Measurements from ENCODE around the gene TEX44.

GRCh38 chr2:231613663-231614558 lies 21.2 kb downstream of the TEX44 start:
- TF ChIP-seq POLR2AphosphoS5 (IDR thresholded peaks at IDR 0.05), result peak; percentile 71
- peak; percentile 20 for TF ChIP-seq RAD21 (conservative IDR thresholded peaks at IDR 0.05)
- peak; percentile 40 for TF ChIP-seq CTCF (IDR thresholded peaks at IDR 0.05; ENCODE audit: poor library complexity, severe bottlenecking)
- TF ChIP-seq EZH2 (IDR thresholded peaks at IDR 0.05; ENCODE audit: borderline replicate concordance, insufficient read depth, low read length, poor library complexity, severe bottlenecking), result no peak
- TF ChIP-seq TAF1 (IDR thresholded peaks at IDR 0.05; ENCODE audit: low read depth), result no peak
- TF ChIP-seq EP300 (conservative IDR thresholded peaks at IDR 0.05; ENCODE audit: poor library complexity, severe bottlenecking), result peak; percentile 15
- peak; percentile 11 for TF ChIP-seq SMC3 (conservative IDR thresholded peaks at IDR 0.05; ENCODE audit: poor library complexity)
- TF ChIP-seq, protein P1, sequence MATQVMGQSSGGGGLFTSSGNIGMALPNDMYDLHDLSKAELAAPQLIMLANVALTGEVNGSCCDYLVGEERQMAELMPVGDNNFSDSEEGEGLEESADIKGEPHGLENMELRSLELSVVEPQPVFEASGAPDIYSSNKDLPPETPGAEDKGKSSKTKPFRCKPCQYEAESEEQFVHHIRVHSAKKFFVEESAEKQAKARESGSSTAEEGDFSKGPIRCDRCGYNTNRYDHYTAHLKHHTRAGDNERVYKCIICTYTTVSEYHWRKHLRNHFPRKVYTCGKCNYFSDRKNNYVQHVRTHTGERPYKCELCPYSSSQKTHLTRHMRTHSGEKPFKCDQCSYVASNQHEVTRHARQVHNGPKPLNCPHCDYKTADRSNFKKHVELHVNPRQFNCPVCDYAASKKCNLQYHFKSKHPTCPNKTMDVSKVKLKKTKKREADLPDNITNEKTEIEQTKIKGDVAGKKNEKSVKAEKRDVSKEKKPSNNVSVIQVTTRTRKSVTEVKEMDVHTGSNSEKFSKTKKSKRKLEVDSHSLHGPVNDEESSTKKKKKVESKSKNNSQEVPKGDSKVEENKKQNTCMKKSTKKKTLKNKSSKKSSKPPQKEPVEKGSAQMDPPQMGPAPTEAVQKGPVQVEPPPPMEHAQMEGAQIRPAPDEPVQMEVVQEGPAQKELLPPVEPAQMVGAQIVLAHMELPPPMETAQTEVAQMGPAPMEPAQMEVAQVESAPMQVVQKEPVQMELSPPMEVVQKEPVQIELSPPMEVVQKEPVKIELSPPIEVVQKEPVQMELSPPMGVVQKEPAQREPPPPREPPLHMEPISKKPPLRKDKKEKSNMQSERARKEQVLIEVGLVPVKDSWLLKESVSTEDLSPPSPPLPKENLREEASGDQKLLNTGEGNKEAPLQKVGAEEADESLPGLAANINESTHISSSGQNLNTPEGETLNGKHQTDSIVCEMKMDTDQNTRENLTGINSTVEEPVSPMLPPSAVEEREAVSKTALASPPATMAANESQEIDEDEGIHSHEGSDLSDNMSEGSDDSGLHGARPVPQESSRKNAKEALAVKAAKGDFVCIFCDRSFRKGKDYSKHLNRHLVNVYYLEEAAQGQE (IDR thresholded peaks at IDR 0.05; ENCODE audit: borderline replicate concordance), result no peak

Measured in neural cell (in vitro differentiated cells).